ENCODE results near the gene SDK1. TPM values are rescaled to one million over a fixed set of nuclear protein-coding genes. Genes with fewer than 3 reads are reported as not detected.

The SDK1 gene
- total RNA-seq, 1 donor from 2014 or later = 5.4 TPM

DNA sequence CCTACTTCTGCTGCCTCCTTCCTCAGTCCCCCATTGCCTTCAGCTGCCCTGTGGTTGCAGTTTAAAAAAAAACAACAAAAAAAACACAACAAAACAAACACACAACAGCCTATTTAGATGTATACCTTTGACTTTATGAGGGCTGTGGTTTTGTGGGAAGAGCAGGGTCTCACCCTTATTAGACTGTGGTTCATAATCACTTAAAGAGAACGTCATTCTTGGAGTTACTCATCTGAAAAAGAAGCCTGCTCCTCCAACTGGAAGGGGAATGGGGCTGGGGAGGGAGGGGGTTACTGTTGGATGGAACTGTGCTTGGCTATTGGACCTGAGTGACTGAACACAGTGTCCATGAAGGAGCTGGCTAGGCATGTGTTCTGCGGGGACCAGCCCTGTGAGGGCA, 48.1 kb downstream of the SDK1 start:
- Mint-ChIP-seq H3K9me3 (ENCODE audit: unreplicated experiment) (no peaks in the 10 kb centered on the region), H3K36me3 (ENCODE audit: unreplicated experiment) (no peaks in the 10 kb centered on the region), H3K4me3 (ENCODE audit: unreplicated experiment) (no peak overlapping the region), H3K27ac (ENCODE audit: unreplicated experiment) (no peak overlapping the region), H3K27me3 (ENCODE audit: unreplicated experiment) (peaks cover 4% of the 10 kb centered on the region), H3K4me1 (ENCODE audit: unreplicated experiment) (no peaks in the 10 kb centered on the region)
- DNase-seq (ENCODE audit: extremely low spot score, unreplicated experiment) = no peak
- TF ChIP-seq, protein P1, sequence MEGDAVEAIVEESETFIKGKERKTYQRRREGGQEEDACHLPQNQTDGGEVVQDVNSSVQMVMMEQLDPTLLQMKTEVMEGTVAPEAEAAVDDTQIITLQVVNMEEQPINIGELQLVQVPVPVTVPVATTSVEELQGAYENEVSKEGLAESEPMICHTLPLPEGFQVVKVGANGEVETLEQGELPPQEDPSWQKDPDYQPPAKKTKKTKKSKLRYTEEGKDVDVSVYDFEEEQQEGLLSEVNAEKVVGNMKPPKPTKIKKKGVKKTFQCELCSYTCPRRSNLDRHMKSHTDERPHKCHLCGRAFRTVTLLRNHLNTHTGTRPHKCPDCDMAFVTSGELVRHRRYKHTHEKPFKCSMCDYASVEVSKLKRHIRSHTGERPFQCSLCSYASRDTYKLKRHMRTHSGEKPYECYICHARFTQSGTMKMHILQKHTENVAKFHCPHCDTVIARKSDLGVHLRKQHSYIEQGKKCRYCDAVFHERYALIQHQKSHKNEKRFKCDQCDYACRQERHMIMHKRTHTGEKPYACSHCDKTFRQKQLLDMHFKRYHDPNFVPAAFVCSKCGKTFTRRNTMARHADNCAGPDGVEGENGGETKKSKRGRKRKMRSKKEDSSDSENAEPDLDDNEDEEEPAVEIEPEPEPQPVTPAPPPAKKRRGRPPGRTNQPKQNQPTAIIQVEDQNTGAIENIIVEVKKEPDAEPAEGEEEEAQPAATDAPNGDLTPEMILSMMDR (IDR thresholded peaks at IDR 0.05) = no peak

DNA sequence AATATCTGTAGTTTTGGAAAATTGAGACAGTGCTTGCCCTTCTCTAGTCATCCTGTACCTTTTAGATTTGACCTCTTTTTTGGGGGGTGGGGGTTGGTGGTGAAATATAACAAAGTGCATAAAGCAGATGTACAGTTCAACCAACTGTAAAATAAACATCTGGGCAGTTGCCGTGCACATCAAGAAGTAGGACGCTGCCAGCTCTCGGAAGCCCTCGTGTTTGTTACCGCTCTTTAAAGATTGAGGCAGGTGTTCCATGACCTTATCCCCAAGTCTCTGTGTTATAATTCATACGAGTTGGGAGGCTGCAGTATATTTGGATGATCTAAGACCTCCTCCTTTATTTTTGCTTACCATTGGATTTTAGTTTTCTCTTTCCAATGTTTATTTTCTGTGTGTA, 55.1 kb downstream of the SDK1 start:
- Mint-ChIP-seq H3K9me3 (ENCODE audit: unreplicated experiment) (no peaks in the 10 kb centered on the region), H3K4me3 (ENCODE audit: unreplicated experiment) (no peak overlapping the region), H3K36me3 (ENCODE audit: unreplicated experiment) (peaks cover 1% of the 10 kb centered on the region), H3K27me3 (ENCODE audit: unreplicated experiment) (peaks cover 4% of the 10 kb centered on the region), H3K4me1 (ENCODE audit: unreplicated experiment) (no peaks in the 10 kb centered on the region), H3K27ac (ENCODE audit: unreplicated experiment) (no peak overlapping the region)
- TF ChIP-seq, protein P1 (IDR thresholded peaks at IDR 0.05) = no peak
- DNase-seq (ENCODE audit: extremely low spot score, unreplicated experiment) = no peak

DNA sequence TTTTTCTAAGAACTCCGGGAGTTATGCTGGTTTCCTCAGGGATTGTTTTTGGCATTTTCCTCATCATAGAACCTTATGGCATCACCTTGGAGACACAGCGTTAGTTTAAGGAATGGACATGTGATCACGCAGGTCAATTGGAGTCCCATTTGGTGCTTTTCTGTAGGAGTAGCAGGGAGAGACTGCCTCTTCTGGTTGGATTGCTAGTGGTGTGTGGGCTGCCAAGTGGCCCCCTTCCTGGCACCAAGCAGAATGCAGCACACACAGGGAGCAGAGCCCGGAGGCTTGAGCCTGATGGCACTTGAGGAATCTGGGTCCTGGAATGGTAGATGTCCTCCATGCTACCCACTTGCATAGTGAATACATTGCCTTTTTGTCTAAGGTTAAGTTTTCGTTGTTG, 57.9 kb downstream of the SDK1 start:
- Mint-ChIP-seq H3K27ac (ENCODE audit: unreplicated experiment) (no peak overlapping the region), H3K4me1 (ENCODE audit: unreplicated experiment) (no peaks in the 10 kb centered on the region), H3K4me3 (ENCODE audit: unreplicated experiment) (no peak overlapping the region), H3K9me3 (ENCODE audit: unreplicated experiment) (peaks cover 3% of the 10 kb centered on the region), H3K27me3 (ENCODE audit: unreplicated experiment) (no peaks in the 10 kb centered on the region), H3K36me3 (ENCODE audit: unreplicated experiment) (peaks cover 1% of the 10 kb centered on the region)
- TF ChIP-seq, protein P1 (IDR thresholded peaks at IDR 0.05) = no peak
- DNase-seq (ENCODE audit: extremely low spot score, unreplicated experiment) = no peak

DNA sequence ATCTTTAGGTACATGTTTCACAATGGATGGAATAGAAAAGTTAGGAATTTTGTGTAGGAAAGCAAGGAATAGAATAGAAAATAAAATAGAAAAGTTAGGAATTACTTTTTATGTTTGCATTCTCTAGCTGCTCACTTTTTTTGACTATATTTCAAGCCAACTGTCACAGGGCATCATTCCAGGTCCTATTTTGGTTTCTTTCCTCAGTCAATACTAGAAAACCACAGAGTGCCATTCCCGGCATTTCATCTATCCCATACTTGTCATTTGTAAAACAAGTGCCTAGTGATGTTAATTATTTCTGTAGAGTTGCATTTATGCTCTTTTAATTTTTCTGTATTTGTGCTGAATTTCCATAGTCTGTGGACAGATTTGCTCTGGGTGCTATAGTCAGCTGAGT, 66.2 kb downstream of the SDK1 start:
- Mint-ChIP-seq H3K9me3 (ENCODE audit: unreplicated experiment) (peaks cover 13% of the 10 kb centered on the region), H3K4me3 (ENCODE audit: unreplicated experiment) (no peak overlapping the region), H3K27me3 (ENCODE audit: unreplicated experiment) (no peaks in the 10 kb centered on the region), H3K4me1 (ENCODE audit: unreplicated experiment) (peaks cover 11% of the 10 kb centered on the region), H3K27ac (ENCODE audit: unreplicated experiment) (no peak overlapping the region), H3K36me3 (ENCODE audit: unreplicated experiment) (peaks cover 2% of the 10 kb centered on the region)
- no peak for DNase-seq (ENCODE audit: extremely low spot score, unreplicated experiment)
- TF ChIP-seq, protein P1 (IDR thresholded peaks at IDR 0.05) = no peak

DNA sequence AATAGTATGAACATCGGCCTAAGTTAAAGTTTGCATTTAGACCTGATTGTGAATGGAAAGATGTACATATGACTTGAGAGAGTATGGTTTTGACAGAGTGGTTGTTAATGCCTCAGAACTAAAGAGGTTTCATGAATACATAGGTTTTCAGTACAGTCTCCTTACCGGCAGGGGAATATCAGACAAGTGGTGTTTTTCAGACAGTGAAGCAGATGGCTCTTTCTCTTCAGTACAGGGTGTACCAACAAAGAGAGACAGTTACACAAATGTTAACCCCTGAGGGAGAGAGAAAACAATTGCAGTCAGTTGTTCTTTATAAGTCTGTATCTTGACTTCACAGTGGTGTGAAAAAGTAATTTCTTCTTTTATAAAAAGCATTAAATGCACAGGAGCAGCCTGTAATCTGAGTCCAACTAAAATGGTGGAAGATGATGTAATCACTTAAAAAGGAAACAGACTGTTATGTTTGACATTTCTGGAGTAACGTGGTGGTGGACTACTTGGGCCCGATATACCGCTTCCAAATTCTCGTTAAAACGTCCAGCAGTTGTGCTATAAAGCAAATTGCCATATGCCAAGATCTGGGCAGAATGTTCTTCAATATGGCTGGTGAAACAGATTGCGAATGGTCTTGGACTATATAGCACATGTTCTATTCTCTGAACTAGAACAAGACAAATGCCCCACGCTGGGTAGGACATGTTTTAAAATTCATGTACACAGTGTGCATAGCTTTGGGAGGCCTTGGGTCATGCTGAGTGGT, 69.2 kb downstream of the SDK1 start:
- peaks cover 11% of the 10 kb centered on the region for H3K4me1 Mint-ChIP-seq (ENCODE audit: unreplicated experiment)
- no peaks in the 10 kb centered on the region for H3K27me3 Mint-ChIP-seq (ENCODE audit: unreplicated experiment)
- no peaks in the 10 kb centered on the region for H3K9me3 Mint-ChIP-seq (ENCODE audit: unreplicated experiment)
- no peak overlapping the region for H3K4me3 Mint-ChIP-seq (ENCODE audit: unreplicated experiment)
- H3K36me3 Mint-ChIP-seq (ENCODE audit: unreplicated experiment) = no peaks in the 10 kb centered on the region
- H3K27ac Mint-ChIP-seq (ENCODE audit: unreplicated experiment) = no peak overlapping the region
- TF ChIP-seq, protein P1 (IDR thresholded peaks at IDR 0.05) = no peak
- DNase-seq (ENCODE audit: extremely low spot score, unreplicated experiment) = no peak

Data from osteocyte (in vitro differentiated cells).